Endothelial cell of umbilical vein (primary cell): ENCODE results near the gene GCSH. TPM values are rescaled to one million over a fixed set of nuclear protein-coding genes. Genes with fewer than 3 reads are reported as not detected.

ENCODE experiments used
- BruUV-seq: library from RNA; stranded (reverse); fragments of 400-500 nt; replicated peaks from 2 replicates; lab custom pipeline; 2021; lab: Mats Ljungman, UMichigan
- CTCF ChIA-PET: fragments of 300-600, 350-600 bp; sonication (Branson Sonifier 250); formaldehyde crosslinking; loops from one replicate; lab custom pipeline; 2021; ENCODE audit warnings: antibody characterized with exemption, inconsistent platforms; lab: Charles Lee
- POLR2A ChIA-PET: fragments of 300-600, 350-600 bp; sonication (Branson Sonifier 250); formaldehyde crosslinking; loops from one replicate; lab custom pipeline; 2021; ENCODE audit warnings: antibody characterized with exemption, inconsistent platforms; lab: Charles Lee
- DNase-seq: peaks from one replicate; pipeline ENCODE4 v3.0.0-alpha.2; 2011; ENCODE audit warnings: low read depth, low spot score
- FAIRE-seq: peaks from 2 replicates; lab custom pipeline; 2011; peaks lifted over from hg19 to GRCh38; lab: Jason Lieb, UNC
- H2AFZ ChIP-seq: 2 replicates; pipeline ENCODE4 v1.6.0; 2012; ENCODE audit warnings: low read depth, low read length, control low read depth, inconsistent platforms
- H3K27ac ChIP-seq: 2 replicates; pipeline ENCODE4 v1.5.1; 2011; ENCODE audit warnings: low read depth, mild to moderate bottlenecking, control low read depth, low read length, moderate library complexity; ENCODE audit not compliant: insufficient read depth
- H3K27me3 ChIP-seq, 2 experiments: 2 replicates each; pipeline versions ENCODE4 v1.6.0 to v1.6.1; 2011; ENCODE audit warnings: low read length in 2 of 2, mixed read lengths in 1 of 2; ENCODE audit not compliant: control insufficient read depth in 2 of 2, insufficient read depth in 2 of 2
- H3K36me3 ChIP-seq, 2 experiments: 2 replicates in 1 of 2; 3 replicates in 1 of 2; pipeline ENCODE4 v1.5.1; 2011; ENCODE audit warnings: low read length in 2 of 2, mild to moderate bottlenecking in 1 of 2, moderate library complexity in 1 of 2; ENCODE audit not compliant: control insufficient read depth in 2 of 2, insufficient read depth in 2 of 2; ENCODE audit errors: extremely low read depth in 1 of 2
- H3K4me1 ChIP-seq: 3 replicates; pipeline ENCODE4 v1.5.1; 2011; ENCODE audit warnings: mild to moderate bottlenecking, low read length; ENCODE audit not compliant: control insufficient read depth, insufficient read depth; ENCODE audit errors: extremely low read depth
- H3K4me2 ChIP-seq: 2 replicates; pipeline ENCODE4 v1.6.1; 2011; ENCODE audit warnings: low read length, control low read depth, mixed read lengths; ENCODE audit not compliant: insufficient read depth
- H3K4me3 ChIP-seq, 3 experiments: fragments of 200-600 bp in 1 of 3; sonication (generic), shearing (Covaris generic) in 1 of 3; replicated peaks in 1 of 3; 2 replicates each; pipeline ENCODE4 v1.5.1; 2011 to 2016; ENCODE audit warnings: control low read depth in 3 of 3, low read length in 3 of 3, mild to moderate bottlenecking in 2 of 3, inconsistent platforms in 1 of 3, low read depth in 1 of 3, moderate library complexity in 1 of 3; ENCODE audit not compliant: insufficient read depth in 1 of 3
- H3K79me2 ChIP-seq: 2 replicates; pipeline ENCODE4 v1.6.0; 2012; ENCODE audit warnings: low read length, inconsistent platforms; ENCODE audit not compliant: control insufficient read depth, insufficient read depth
- H3K9ac ChIP-seq: replicated peaks from 2 replicates; pipeline ENCODE3; 2011; ENCODE audit warnings: low read length, control low read depth; ENCODE audit not compliant: insufficient read depth; ENCODE audit errors: extremely low read depth
- H3K9me1 ChIP-seq: replicated peaks from 3 replicates; pipeline ENCODE4 v1.6.0; 2011; ENCODE audit warnings: mild to moderate bottlenecking, low read length; ENCODE audit not compliant: control insufficient read depth, insufficient read depth; ENCODE audit errors: extremely low read depth
- H3K9me3 ChIP-seq: replicated peaks from 2 replicates; pipeline ENCODE4 v1.5.1; 2012; ENCODE audit warnings: low read length, inconsistent platforms; ENCODE audit not compliant: control insufficient read depth, insufficient read depth
- H4K20me1 ChIP-seq: replicated peaks from 2 replicates; pipeline ENCODE3; 2011; ENCODE audit warnings: mild to moderate bottlenecking, low read length; ENCODE audit not compliant: control insufficient read depth, insufficient read depth; ENCODE audit errors: extremely low read depth
- CTCF ChIP-seq, 2 donors: IDR thresholded peaks; 1 replicate in 1 of 2; 2 replicates in 1 of 2; pipeline ENCODE4 v1.5.1; 2011; ENCODE audit warnings: low read length in 2 of 2, mild to moderate bottlenecking in 2 of 2, moderate library complexity in 2 of 2, control low read depth in 1 of 2, inconsistent platforms in 1 of 2, low read depth in 1 of 2; ENCODE audit not compliant: insufficient read depth in 1 of 2; ENCODE audit errors: extremely low read depth in 1 of 2
- EZH2 ChIP-seq: IDR thresholded peaks from 2 replicates; pipeline ENCODE4 v1.6.1; 2012; ENCODE audit warnings: borderline replicate concordance, low read depth, mild to moderate bottlenecking, moderate library complexity, low read length, inconsistent platforms; ENCODE audit not compliant: severe bottlenecking
- FOS ChIP-seq: IDR thresholded peaks from 2 replicates; pipeline ENCODE4 v1.6.1; 2011; ENCODE audit warnings: mild to moderate bottlenecking, low read length, moderate library complexity, borderline replicate concordance; ENCODE audit not compliant: insufficient read depth
- GATA2 ChIP-seq: IDR thresholded peaks from 2 replicates; pipeline ENCODE4 v1.7.0; 2011; ENCODE audit warnings: low read depth, mild to moderate bottlenecking, moderate library complexity, mixed read lengths, low read length; ENCODE audit not compliant: insufficient read length, insufficient read depth
- JUN ChIP-seq: IDR thresholded peaks from 2 replicates; pipeline ENCODE4 v1.6.1; 2011; ENCODE audit warnings: borderline replicate concordance, low read depth; ENCODE audit not compliant: insufficient read length, insufficient read depth
- MAX ChIP-seq: IDR thresholded peaks from 2 replicates; pipeline ENCODE4 v1.6.1; 2011; ENCODE audit not compliant: insufficient read depth, insufficient read length
- MYC ChIP-seq: IDR thresholded peaks from one replicate; pipeline ENCODE4 v1.6.1; 2011; ENCODE audit warnings: mild to moderate bottlenecking, low read depth, low read length
- POLR2A ChIP-seq: IDR thresholded peaks from 2 replicates; pipeline ENCODE4 v1.6.1; 2012; ENCODE audit warnings: low read depth, mild to moderate bottlenecking, control low read depth, low read length
- POLR2AphosphoS5 ChIP-seq: IDR thresholded peaks from 2 replicates; pipeline ENCODE4 v1.6.1; 2012; ENCODE audit warnings: low read depth, mild to moderate bottlenecking, control low read depth, low read length, moderate library complexity; ENCODE audit not compliant: insufficient read depth
- dilution Hi-C: fragments of 300-500 bp; cut with MboI; formaldehyde crosslinking; loops from one replicate; pipeline ENCODE4 v1.15.0; 2019; ENCODE audit warnings: low sequenced_read_pairs; ENCODE audit not compliant: extremely low pct_ligation_motif_present
- intact Hi-C: fragments of 100-400 bp; cut with micrococcal nuclease; formaldehyde crosslinking; loops from one replicate; pipeline ENCODE4 v1.10.0; 2022
- polyA plus RNA-seq, 4 experiments: library from polyadenylated mRNA; depleted of rRNA in 3 of 4; stranded (reverse) in 3 of 4; unstranded in 1 of 4; fragments of >200 nt; gene quantifications; 2 replicates each; pipeline versions ENCODE4 v1.2.1 to v1.2.3, GENCODE V29; 2011 to 2012; ENCODE audit warnings: missing spikeins in 1 of 4
- total RNA-seq: library from RNA; stranded (reverse); gene quantifications from 2 replicates; pipeline ENCODE4 v1.2.3, GENCODE V29; 2021

GCSH gene
- total and polyA plus RNA-seq, 2 donors (not counting 3 experiments of a cell fraction or from before 2014, with no cell fraction given): 6.9 to 31.1 TPM

- H3K79me2 ChIP-seq: peaks cover 26% of the 10 kb centered on the region
- ChIA-PET POLR2A (no interaction called here), CTCF (no interaction called here)
- BruUV-seq: no TSS peak
- H3K4me3 ChIP-seq: no peak overlapping the region
- DNase-seq (no peak), FAIRE-seq (no peak)
- H3K4me1 ChIP-seq: peaks cover 7% of the 10 kb centered on the region
- no peak overlapping the region for H3K9ac ChIP-seq
- H2AFZ ChIP-seq: no peak overlapping the region
- no peak for TF ChIP-seq POLR2AphosphoS5
- TF ChIP-seq JUN: no peak
- TF ChIP-seq CTCF (IDR thresholded peaks at IDR 0.05; ENCODE audit: extremely low read depth in 1 of 2, insufficient read depth in 1 of 2, low read depth in 1 of 2, low read length in 2 of 2): no peak
- TF ChIP-seq FOS: no peak
- no peak for TF ChIP-seq MAX
- no peak for TF ChIP-seq POLR2A
- TF ChIP-seq EZH2: no peak
- TF ChIP-seq MYC: no peak
- TF ChIP-seq GATA2: no peak
- H4K20me1 ChIP-seq: no peaks in the 10 kb centered on the region
- intact Hi-C loops: no loop called here
- H3K27me3 ChIP-seq: no peaks in the 10 kb centered on the region
- dilution Hi-C loops: no loop called here
- H3K9me3 ChIP-seq: no peaks in the 10 kb centered on the region
- peaks cover 13 to 17% of the 10 kb centered on the region in 2 experiments for H3K36me3 ChIP-seq
- no peaks in the 10 kb centered on the region for H3K9me1 ChIP-seq
- no peak overlapping the region for H3K4me2 ChIP-seq
- H3K27ac ChIP-seq: no peak overlapping the region
Measured at GRCh38 chr16:81041696-81042095, 54.5 kb downstream of the GCSH start.
